ENCODE results near the gene AMER3. TPM values are rescaled to one million over a fixed set of nuclear protein-coding genes. Genes with fewer than 3 reads are reported as not detected.

Gene AMER3
- total RNA-seq, 2 donors from 2014 or later, result 0.18 to 10.1 TPM

- intact Hi-C loops (cut with DNase I), result no loop called here
- no peak overlapping the region for H3K27ac ChIP-seq
- H3K4me3 ChIP-seq, result no peak overlapping the region
- no peaks in the 10 kb centered on the region for H3K27me3 ChIP-seq (replicated peaks; ENCODE audit: insufficient read depth)
- no peaks in the 10 kb centered on the region for H3K36me3 ChIP-seq
- TF ChIP-seq POLR2A (IDR thresholded peaks at IDR 0.05) (no peak), POLR2AphosphoS5 (IDR thresholded peaks at IDR 0.05) (no peak), CTCF (IDR thresholded peaks at IDR 0.05) (no peak)
- no peaks in the 10 kb centered on the region for H3K9me3 ChIP-seq
- H3K4me1 ChIP-seq (replicated peaks), result no peaks in the 10 kb centered on the region
- 54% methylated on average over 5 of the region's 5 CpGs for WGBS
- no peak for DNase-seq (ENCODE audit: low spot score)
These were observed 58.4 kb downstream of the AMER3 start for GRCh38 chr2:130813722-130814121.

GRCh38 chr2:130814931-130815680 is 59.8 kb downstream of the AMER3 start:
- no peak overlapping the region for H3K27ac ChIP-seq
- intact Hi-C loops (cut with DNase I), result no loop called here
- no peaks in the 10 kb centered on the region for H3K36me3 ChIP-seq
- no peaks in the 10 kb centered on the region for H3K9me3 ChIP-seq
- 80% methylated on average over 15 of the region's 15 CpGs for WGBS
- H3K27me3 ChIP-seq (replicated peaks; ENCODE audit: insufficient read depth), result no peaks in the 10 kb centered on the region
- H3K4me1 ChIP-seq (replicated peaks), result no peaks in the 10 kb centered on the region
- TF ChIP-seq POLR2AphosphoS5 (IDR thresholded peaks at IDR 0.05) (no peak), POLR2A (IDR thresholded peaks at IDR 0.05) (no peak), CTCF (IDR thresholded peaks at IDR 0.05) (no peak)
- DNase-seq (ENCODE audit: low spot score), result no peak
- H3K4me3 ChIP-seq, result no peak overlapping the region

Other genes with a start within 250 kb of the AMER3 start
- gene POTEI, start 246.2 kb upstream of the AMER3 start, total RNA-seq, result 10 to 100 TPM in 1 of 2 donors, 1 to 10 TPM in 1; 3.9 to 18.8 TPM
- 1 to 10 TPM in 1 of 2 donors, not detected in 1; 2.9 TPM for gene CFC1B, start 234.3 kb upstream of the AMER3 start, total RNA-seq
- gene CFC1, start 156.0 kb upstream of the AMER3 start, total RNA-seq, result 10 to 100 TPM in 1 of 2 donors, 1 to 10 TPM in 1; 6.6 to 10.5 TPM
- gene POTEJ, start 144.1 kb upstream of the AMER3 start, total RNA-seq, result 10 to 100 TPM in 1 of 2 donors, 1 to 10 TPM in 1; 8.5 to 16.7 TPM
- gene GPR148, start 26.5 kb upstream of the AMER3 start, total RNA-seq, result not detected
- 10 to 100 TPM in 1 of 2 donors, 1 to 10 TPM in 1; 9.6 to 56.0 TPM for gene ARHGEF4, start 81.4 kb downstream of the AMER3 start, total RNA-seq